Naive B cell (primary cell): ENCODE data around the gene ZNF524. TPM values are rescaled to one million over a fixed set of nuclear protein-coding genes. Genes with fewer than 3 reads are reported as not detected.

ENCODE experiments used
- ATAC-seq, 2 donors: fragments of 150-1000 bp; cut with Tn5 transposase; 2 replicates each; pipeline ENCODE4 v1.10.0; 2021; ENCODE audit warnings: low read depth in 2 of 2, mild to moderate bottlenecking in 2 of 2, moderate library complexity in 2 of 2
- DNase-seq: peaks from one replicate; pipeline ENCODE4 v3.0.0; 2022
- H3K27ac Mint-ChIP-seq, 6 donors: one replicate each; pipeline ENCODE4 v1.8.0; 2020 to 2022; ENCODE audit warnings: mild to moderate bottlenecking in 6 of 6, mixed read lengths in 6 of 6, moderate library complexity in 5 of 6, inconsistent platforms in 2 of 6
- H3K27me3 Mint-ChIP-seq, 3 donors: one replicate each; pipeline ENCODE4 v1.8.0; 2021 to 2022; ENCODE audit warnings: mixed read lengths in 3 of 3, mild to moderate bottlenecking in 1 of 3
- H3K36me3 Mint-ChIP-seq, 2 donors: one replicate each; pipeline ENCODE4 v1.8.0; 2020 to 2022; ENCODE audit warnings: mixed read lengths in 2 of 2, inconsistent platforms in 1 of 2, mild to moderate bottlenecking in 1 of 2
- H3K4me1 Mint-ChIP-seq, 3 donors: one replicate each; pipeline ENCODE4 v1.8.0; 2020 to 2022; ENCODE audit warnings: mixed read lengths in 3 of 3, inconsistent platforms in 1 of 3, mild to moderate bottlenecking in 1 of 3, moderate library complexity in 1 of 3
- H3K4me3 Mint-ChIP-seq, 8 donors: one replicate each; pipeline ENCODE4 v1.8.0; 2020 to 2022; ENCODE audit warnings: mild to moderate bottlenecking in 8 of 8, mixed read lengths in 8 of 8, moderate library complexity in 8 of 8, inconsistent platforms in 2 of 8
- H3K9me3 Mint-ChIP-seq, 7 donors: one replicate each; pipeline ENCODE4 v1.8.0; 2020 to 2022; ENCODE audit warnings: mixed read lengths in 7 of 7, mild to moderate bottlenecking in 5 of 7, inconsistent platforms in 2 of 7, moderate library complexity in 1 of 7
- polyA plus RNA-seq, 6 donors: library from polyadenylated mRNA; unstranded; fragments of 300-500 nt; fragmentation: Illumina TruSeq; gene quantifications; one replicate each; pipeline ENCODE4 v1.2.3, GENCODE V29; 2021; ENCODE audit warnings: low read depth in 6 of 6

The ZNF524 gene
- polyA plus RNA-seq, 6 donors from 2014 or later: 25.1 to 42.1 (median 37.1) TPM

- no peaks in the 10 kb centered on the region for H3K27me3 Mint-ChIP-seq
- H3K27ac Mint-ChIP-seq: no peak overlapping the region
- H3K4me3 Mint-ChIP-seq: peak overlapping the region in 1 of 8 donors; percentile 44
- peaks cover 4 to 14% of the 10 kb centered on the region in 2 donors for H3K36me3 Mint-ChIP-seq
- no peaks in the 10 kb centered on the region for H3K9me3 Mint-ChIP-seq
- H3K4me1 Mint-ChIP-seq: peaks cover 71 to 81% (median 77%) of the 10 kb centered on the region in 3 donors
- ATAC-seq (no peak), DNase-seq (no peak)
These were observed 9.2 kb downstream of the ZNF524 start for GRCh38 chr19:55609326-55609725.

- Mint-ChIP-seq H3K27me3 (no peaks in the 10 kb centered on the region), H3K4me1 (peaks cover 58 to 64% (median 61%) of the 10 kb centered on the region in 3 donors), H3K9me3 (no peaks in the 10 kb centered on the region), H3K27ac (peak overlapping the region in 3 of 6 donors; percentile 7 to 91 (median 33)), H3K4me3 (peak overlapping the region in 2 of 8 donors; percentile 16 to 35), H3K36me3 (peaks cover 4 to 14% of the 10 kb centered on the region in 2 donors)
- no peak for ATAC-seq
- no peak for DNase-seq
These were observed 11.4 kb downstream of the ZNF524 start for GRCh38 chr19:55611300-55611982.

- DNase-seq (no peak), ATAC-seq (peak; percentile 85 to 88)
- Mint-ChIP-seq H3K4me3 (peak overlapping the region in 6 of 8 donors; percentile 10 to 83 (median 41)), H3K27ac (peak overlapping the region; percentile 46 to 93 (median 82)), H3K4me1 (peaks cover 51 to 58% (median 55%) of the 10 kb centered on the region in 3 donors), H3K36me3 (peaks cover 4 to 14% of the 10 kb centered on the region in 2 donors), H3K9me3 (no peaks in the 10 kb centered on the region), H3K27me3 (no peaks in the 10 kb centered on the region)
These were observed 12.0 kb downstream of the ZNF524 start for GRCh38 chr19:55611983-55612645.

GRCh38 chr19:55613396-55613795 is 13.3 kb downstream of the ZNF524 start:
- Mint-ChIP-seq H3K36me3 (peaks cover 4 to 7% of the 10 kb centered on the region in 2 donors), H3K9me3 (no peaks in the 10 kb centered on the region), H3K27me3 (no peaks in the 10 kb centered on the region), H3K4me1 (peaks cover 45 to 47% (median 46%) of the 10 kb centered on the region in 3 donors), H3K27ac (peak overlapping the region in 1 of 6 donors; percentile 59), H3K4me3 (no peak overlapping the region)
- ATAC-seq (no peak), DNase-seq (no peak)

- Mint-ChIP-seq H3K36me3 (peaks cover 4 to 7% of the 10 kb centered on the region in 2 donors), H3K4me3 (no peak overlapping the region), H3K4me1 (peaks cover 39 to 42% (median 40%) of the 10 kb centered on the region in 3 donors), H3K27ac (peak overlapping the region in 1 of 6 donors; percentile 76), H3K27me3 (no peaks in the 10 kb centered on the region), H3K9me3 (no peaks in the 10 kb centered on the region)
- no peak for DNase-seq
- no peak for ATAC-seq
These were observed 14.0 kb downstream of the ZNF524 start for GRCh38 chr19:55613930-55614710.

GRCh38 chr19:55614711-55615542 is 14.8 kb downstream of the ZNF524 start:
- H3K9me3 Mint-ChIP-seq: no peaks in the 10 kb centered on the region
- peak overlapping the region in 1 of 6 donors; percentile 76 for H3K27ac Mint-ChIP-seq
- peaks cover 32 to 35% (median 34%) of the 10 kb centered on the region in 3 donors for H3K4me1 Mint-ChIP-seq
- ATAC-seq (no peak), DNase-seq (no peak)
- H3K36me3 Mint-ChIP-seq: peaks cover under 1 to 3% of the 10 kb centered on the region in 2 donors
- H3K4me3 Mint-ChIP-seq: no peak overlapping the region
- no peaks in the 10 kb centered on the region for H3K27me3 Mint-ChIP-seq

- no peak overlapping the region for H3K27ac Mint-ChIP-seq
- H3K4me3 Mint-ChIP-seq: no peak overlapping the region
- peaks cover 29 to 32% (median 30%) of the 10 kb centered on the region in 3 donors for H3K4me1 Mint-ChIP-seq
- no peaks in the 10 kb centered on the region for H3K9me3 Mint-ChIP-seq
- no peaks in the 10 kb centered on the region for H3K27me3 Mint-ChIP-seq
- ATAC-seq: no peak
- H3K36me3 Mint-ChIP-seq: no peaks in the 10 kb centered on the region
- DNase-seq: no peak
These were observed 15.7 kb downstream of the ZNF524 start for GRCh38 chr19:55615543-55616394.

GRCh38 chr19:55616395-55616875 is 16.3 kb downstream of the ZNF524 start:
- ATAC-seq: no peak
- Mint-ChIP-seq H3K27ac (no peak overlapping the region), H3K4me1 (peaks cover 22 to 28% (median 24%) of the 10 kb centered on the region in 3 donors), H3K4me3 (no peak overlapping the region), H3K27me3 (no peaks in the 10 kb centered on the region), H3K9me3 (no peaks in the 10 kb centered on the region), H3K36me3 (no peaks in the 10 kb centered on the region)
- DNase-seq: no peak

GRCh38 chr19:55617426-55617825 is 17.3 kb downstream of the ZNF524 start:
- Mint-ChIP-seq H3K27me3 (no peaks in the 10 kb centered on the region), H3K36me3 (no peaks in the 10 kb centered on the region), H3K4me3 (no peak overlapping the region), H3K4me1 (peaks cover 12 to 18% (median 14%) of the 10 kb centered on the region in 3 donors), H3K27ac (peak overlapping the region in 2 of 6 donors; percentile 61 to 69), H3K9me3 (no peaks in the 10 kb centered on the region)
- DNase-seq (no peak), ATAC-seq (no peak)

GRCh38 chr19:55618426-55618825 is 18.3 kb downstream of the ZNF524 start:
- Mint-ChIP-seq H3K9me3 (no peaks in the 10 kb centered on the region), H3K4me3 (no peak overlapping the region), H3K27ac (peak overlapping the region in 1 of 6 donors; percentile 57), H3K36me3 (no peaks in the 10 kb centered on the region), H3K27me3 (no peaks in the 10 kb centered on the region), H3K4me1 (peaks cover 4 to 13% (median 9%) of the 10 kb centered on the region in 3 donors)
- DNase-seq (no peak), ATAC-seq (no peak)

GRCh38 chr19:55619286-55619685 is 19.2 kb downstream of the ZNF524 start:
- Mint-ChIP-seq H3K27ac (peak overlapping the region in 2 of 6 donors; percentile 6 to 38), H3K4me1 (peaks cover 8 to 22% (median 15%) of the 10 kb centered on the region in 3 donors), H3K36me3 (no peaks in the 10 kb centered on the region), H3K9me3 (peaks cover 0 to 5% (median 0%) of the 10 kb centered on the region in 7 donors), H3K4me3 (no peak overlapping the region), H3K27me3 (no peaks in the 10 kb centered on the region)
- ATAC-seq (no peak), DNase-seq (no peak)
